ENCODE results near the gene DCLK1. TPM values are rescaled to one million over a fixed set of nuclear protein-coding genes. Genes with fewer than 3 reads are reported as not detected.

Gene DCLK1
- total RNA-seq, 1 experiment from 2014 or later, result not detected

DNA sequence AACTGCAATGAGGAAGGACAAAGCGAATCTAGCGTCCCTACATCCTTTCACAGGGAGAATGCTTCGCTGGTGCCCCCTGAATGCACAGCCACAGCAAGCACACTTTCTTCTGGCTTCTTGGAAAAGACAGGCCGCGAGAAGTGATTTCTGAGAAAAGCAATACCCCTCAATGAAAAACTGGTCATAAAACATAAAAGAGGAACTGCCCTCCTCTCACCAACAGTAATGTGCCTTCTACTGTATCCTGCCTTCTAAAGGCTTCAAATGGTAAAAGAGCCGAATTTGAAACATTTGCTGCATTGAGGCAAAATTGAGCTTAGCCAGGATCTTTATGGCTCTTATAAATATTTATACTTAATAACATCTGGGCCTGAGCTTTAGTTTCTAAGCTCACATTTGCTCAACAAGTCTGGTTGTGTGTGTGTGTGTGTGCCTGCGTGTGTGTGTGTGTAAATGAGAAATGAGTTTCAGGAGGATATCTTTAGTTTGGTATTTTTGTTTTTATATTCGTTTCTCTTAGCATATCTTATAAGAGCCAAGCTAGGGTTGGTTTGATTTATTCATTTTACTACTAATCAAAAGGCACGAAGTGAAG is 408.6 kb downstream of the DCLK1 start:
- in situ Hi-C loops (cut with HindIII; ENCODE audit: low sequenced_read_pairs), result no loop called here
- no peak for DNase-seq (ENCODE audit: low spot score)

DNA sequence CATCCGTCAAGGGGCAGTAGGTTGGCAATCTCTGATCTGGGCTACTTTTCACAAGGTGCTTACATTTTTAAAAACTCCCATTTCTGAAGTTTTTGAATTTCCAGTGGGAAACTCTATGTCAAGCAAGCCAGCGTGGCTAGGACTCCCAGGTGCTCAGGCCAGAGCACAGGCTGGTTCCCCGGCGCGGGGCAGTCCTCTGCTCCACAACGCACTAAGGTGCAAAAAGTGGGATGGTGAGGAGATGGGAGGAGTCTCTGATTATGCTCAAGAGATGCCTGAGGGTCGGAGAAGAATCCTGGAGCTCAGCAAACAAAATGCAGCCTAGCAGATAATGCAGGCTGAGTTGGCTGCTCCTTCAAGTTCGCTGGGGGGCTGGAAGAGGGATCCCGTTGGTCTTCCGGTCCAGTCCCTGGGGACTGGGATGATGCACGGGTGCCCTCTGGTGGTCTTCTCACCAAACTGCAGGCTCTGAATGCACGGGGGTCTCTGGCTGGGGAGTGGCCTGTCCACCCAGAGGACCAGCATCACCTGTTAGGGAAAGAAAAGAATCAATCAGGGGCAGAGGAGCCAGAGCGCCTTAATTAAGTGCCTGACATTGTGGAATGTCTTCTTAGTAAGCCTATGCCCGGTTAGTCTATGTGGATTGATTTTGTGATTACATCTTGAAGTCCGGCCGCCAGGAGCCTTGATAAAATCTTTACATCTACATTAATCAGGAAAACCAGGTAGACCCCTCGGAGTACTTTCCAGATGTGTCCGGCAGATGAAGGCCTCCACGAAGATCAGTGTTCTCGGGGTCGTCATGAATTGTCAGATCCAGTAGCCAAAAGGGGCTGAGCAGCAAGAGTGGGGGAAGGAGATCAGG is 410.3 kb downstream of the DCLK1 start:
- peak; percentile 71 for DNase-seq (ENCODE audit: low spot score)
- in situ Hi-C loops (cut with HindIII; ENCODE audit: low sequenced_read_pairs), result no loop called here

DNA sequence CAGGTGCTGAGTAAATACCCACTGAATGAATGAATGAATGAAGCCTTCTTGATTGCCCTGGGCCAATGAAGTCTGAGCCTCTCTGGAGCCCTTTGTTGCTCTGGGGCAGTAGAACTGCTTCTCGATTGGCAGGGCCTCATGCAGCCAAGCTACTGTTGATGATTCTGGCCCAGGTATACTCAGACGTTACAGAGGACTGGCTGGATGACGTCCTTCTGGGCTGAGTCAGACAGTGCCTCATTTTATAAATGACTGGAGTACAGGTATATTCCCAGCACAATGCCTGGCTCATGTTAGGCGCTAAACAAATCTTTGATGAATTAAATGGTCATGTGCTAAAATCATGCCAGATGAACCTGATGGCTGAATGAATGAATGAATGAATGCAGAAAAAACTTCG is 410.9 kb downstream of the DCLK1 start:
- in situ Hi-C loops (cut with HindIII; ENCODE audit: low sequenced_read_pairs), result no loop called here
- DNase-seq (ENCODE audit: low spot score), result peak; percentile 5

Other genes starting within 250 kb of the DCLK1 start
- not detected in 2 replicates for gene SOHLH2, start 83.2 kb upstream of the DCLK1 start, total RNA-seq (2014; rRNA removed; shearing (Covaris generic))
- gene CCDC169, start 166.4 kb upstream of the DCLK1 start, total RNA-seq (2014; rRNA removed; shearing (Covaris generic)), result not detected in 2 replicates
- gene SPART, start 215.0 kb upstream of the DCLK1 start, total RNA-seq (2014; rRNA removed; shearing (Covaris generic)), result 0.31 and 0.43 TPM in 2 replicates